GM21737 (cell line): ENCODE data around the gene DSCAML1.
"Not testable (repeated sequence)": the region's sequence is repeated elsewhere in the genome, so short reads cannot be mapped to it uniquely, and the experiment has no call there.

Experiments
- ATAC-seq: cut with Tn5 transposase; IDR thresholded peaks from one replicate; pipeline ENCODE4 v1.9.1; 2021; ENCODE audit warnings: mild to moderate bottlenecking, moderate library complexity; ENCODE audit not compliant: unreplicated experiment

The DSCAML1 gene

DNA sequence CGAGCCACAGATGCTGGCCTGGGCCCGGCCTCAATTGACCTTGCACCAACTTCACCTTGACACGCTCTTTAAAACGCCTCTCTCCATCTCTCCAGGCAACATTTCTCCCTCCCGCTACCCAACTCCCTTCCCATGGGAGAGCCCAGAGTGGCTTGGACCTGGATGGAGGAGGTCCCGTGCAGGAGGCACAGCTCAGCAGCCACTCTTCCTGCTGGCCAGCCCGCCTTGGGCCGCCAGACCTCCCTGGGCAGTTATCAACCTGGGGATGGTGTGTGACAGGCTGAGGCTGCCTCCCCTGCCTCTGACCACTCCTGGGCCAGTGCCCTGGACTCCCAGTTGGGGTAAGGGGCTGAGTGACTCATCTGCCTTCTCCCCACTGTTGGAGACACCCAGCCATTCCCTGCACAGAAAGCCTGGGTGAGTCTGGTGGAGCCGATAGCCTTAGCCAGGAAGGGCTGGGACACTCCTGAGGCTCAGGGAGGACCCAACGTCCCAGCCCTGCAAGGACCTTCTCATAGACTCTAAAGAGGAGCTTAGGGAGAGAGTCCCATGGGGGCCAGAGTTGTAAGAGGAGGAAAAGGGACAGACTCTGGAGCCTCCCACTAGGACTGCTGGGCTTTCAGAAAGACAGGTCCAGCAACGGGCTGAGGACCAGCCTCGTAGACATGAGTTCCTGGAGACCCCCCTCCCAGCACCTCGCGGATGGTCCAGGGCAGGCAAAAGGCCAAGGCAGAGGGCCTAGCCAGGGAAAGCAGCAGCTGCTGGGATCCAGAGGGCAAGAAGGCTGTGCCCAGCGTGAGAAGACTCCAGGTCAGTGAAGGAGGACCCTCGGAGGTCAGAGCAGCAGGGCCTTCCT is 337.7 kb downstream of the DSCAML1 start:
- ATAC-seq = no peak

DNA sequence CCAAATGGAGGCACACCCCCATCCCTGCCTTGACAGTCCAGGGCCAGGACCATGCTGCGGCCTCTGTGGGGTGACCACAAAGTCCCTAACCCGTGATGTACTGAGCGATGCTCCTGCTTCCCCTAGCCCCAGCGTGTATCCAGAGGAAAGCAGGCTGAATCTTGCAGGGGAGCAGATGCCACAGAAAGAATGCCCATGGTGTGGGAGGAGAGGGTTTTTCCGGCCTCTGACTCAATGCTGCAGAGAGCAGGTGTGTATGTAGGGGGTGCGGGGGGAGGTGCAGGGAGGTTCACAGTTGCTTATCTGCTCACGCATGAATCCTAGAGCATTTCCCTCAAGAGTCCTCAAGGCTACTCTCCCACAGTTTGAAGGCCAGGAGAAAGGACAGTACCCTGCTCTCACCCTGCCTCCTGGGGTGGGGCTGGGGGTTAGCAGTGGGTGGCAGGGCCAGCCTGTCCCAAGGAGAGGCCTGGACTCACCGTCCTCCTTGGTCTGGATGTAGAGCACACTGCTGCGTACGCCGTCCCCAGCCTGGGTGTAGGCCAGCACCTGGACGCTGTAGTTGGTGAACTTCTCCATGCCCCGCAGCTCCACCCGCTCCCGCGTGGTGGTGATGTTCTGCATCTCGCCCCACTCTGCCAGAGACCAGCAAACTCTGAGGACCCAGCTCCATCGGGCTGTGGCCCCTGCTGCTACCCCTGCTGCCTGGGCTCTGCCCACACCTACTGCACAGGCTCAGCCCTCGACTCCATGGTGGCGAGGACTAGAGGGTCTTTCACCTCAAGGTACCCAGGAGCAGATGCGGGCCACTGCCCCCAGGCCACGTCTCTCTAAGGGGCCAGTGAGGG is 338.5 kb downstream of the DSCAML1 start:
- no peak for ATAC-seq

DNA sequence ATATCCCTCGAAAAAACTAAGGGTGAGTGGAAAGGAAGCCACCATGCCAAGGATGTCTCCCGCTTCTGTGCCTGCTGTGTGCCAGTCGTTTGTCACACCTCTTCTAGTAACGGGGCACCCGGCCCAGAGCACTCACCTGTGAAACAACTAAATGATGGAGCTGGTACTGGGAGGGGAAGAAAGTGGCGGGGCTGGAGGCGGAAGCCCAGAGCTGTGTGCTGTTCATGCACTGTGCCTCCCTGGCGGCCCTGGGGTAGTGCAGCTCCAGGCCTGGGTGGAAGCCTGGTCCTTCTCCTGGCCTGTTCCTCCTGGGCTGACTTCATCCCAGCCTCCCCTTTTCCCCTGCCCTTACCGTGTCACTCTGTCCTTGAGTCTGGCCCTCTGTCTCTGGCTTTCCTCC is 339.2 kb downstream of the DSCAML1 start:
- ATAC-seq = no peak

DNA sequence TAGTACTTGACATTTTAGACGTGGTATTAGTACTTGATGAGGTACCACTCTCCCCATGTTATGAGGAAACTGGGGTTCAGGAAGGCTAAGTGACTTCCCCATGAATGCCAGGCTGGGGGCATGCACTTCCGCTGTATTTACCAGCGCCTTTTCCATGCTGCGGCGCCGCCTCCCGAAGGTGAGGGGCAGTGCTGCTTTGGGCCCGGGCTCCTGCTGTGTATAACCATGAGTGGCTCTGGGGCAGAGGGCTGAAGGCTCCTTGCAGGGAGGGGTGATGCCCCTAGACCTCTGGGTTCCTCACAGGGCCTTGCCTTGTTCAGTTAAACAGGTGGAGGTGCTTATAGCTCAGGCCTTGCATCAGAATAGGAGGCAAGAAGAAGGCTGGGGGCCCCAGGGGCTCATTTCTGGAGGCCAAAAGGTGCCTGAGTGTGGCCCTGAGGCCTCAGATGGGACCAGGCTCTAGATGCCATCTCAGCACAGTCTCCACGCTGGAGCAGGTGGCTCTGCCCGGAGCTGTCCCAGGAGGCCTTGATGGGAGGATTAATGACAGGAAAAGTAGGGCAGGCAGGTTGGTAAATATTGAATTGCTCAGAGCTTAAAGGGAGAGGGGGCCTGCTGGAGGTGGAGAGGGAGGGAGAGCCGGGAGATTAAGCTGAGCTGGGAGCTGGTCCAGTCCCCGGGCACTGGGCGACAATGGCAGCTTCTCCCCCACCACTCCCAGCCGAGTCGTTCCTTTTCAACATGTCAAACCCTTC is 339.8 kb downstream of the DSCAML1 start:
- ATAC-seq = no peak

DNA sequence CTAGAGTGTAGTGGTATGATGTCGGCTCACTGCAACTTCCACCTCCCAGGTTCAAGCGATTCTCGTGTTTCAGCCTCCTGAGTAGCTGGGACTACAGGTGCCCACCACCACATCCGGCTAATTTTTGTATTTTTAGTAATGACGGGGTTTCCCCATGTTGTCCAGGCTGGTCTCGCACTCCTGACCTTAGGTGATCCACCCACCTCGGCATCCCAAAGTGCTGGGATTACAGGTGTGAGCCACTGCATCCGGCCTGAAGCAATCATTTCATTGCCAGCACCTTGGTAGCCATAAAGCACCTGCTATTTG is 340.3 kb downstream of the DSCAML1 start:
- ATAC-seq = not testable (repeated sequence)

DNA sequence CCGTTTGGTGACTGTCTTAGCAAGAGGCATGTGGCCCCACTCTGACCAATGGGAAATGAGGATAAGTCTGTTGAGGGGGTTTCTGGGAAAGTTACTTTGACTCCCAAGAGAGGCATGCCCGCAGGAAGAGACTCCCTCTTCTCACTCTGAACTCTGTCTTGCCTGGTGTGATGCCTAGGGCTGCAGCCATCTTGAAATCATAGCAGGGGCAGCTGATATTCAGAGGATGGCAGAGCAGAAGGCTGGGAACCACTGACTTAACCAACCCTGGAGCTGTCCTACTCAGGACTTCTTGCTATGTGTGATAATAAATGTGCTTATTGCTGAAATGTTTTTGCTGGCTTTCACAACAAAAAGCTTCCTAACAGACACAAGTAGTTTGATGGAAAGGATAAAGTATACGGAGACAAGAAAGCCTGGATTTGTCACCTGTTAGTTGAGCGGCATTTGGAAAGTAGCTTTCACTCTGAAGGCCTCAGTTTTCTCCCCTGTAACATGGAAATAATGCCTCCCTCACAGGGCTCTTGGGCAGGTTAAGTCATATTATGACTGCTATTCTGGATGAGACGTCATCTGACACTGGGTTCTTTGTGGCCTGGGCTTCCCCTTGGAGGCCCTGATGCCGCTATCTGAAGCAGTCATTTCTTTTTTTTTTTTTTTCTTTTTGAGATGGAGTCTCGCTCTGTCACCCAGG is 340.8 kb downstream of the DSCAML1 start:
- peak; percentile 58 for ATAC-seq

DNA sequence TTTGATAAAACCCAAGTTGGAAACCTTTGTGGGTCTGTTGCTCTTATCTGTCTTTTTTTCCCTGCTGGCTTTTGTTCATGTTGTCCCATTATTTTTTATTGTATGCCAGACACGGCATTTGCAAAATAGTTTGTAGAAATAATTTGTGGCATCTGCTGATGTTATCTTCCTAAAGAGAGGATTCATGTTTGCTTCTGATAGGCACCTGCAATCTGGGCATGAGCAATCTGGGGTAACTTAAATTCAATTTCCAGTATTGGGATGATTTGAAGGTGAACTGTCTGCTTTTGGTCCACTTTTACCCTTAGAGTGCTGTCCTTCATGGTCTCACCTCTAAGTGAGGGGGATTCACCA is 342.5 kb downstream of the DSCAML1 start:
- ATAC-seq = no peak

DNA sequence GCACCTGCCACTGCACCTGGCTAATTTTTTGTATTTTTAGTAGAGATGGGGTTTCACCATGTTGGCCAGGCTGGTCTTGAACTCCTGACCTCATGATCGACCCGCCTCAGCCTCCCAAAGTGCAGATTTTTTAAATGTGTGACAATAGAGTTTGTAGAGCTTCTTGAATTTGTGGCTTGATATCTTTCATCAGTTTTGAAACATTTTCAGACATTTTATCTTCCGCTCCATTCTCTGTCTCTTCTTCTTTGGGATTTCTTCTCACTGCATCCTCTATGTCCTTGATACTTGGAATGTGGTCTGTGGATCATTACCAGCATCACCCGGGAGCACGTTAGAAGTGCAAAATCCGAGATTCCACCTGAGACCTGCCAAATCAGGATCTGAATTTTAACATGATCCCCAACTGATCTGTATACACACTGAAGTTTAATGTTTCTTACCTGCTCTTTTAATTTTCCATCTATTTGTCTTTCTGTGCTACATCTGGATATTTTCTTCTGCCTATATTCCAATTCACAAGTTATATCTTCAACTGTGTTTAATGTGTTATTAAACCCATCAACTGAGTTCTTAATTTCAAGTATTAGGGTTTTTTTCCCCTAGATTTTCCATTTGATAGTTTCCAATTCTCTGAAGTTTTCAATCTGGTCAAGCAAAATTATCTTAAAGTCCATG is 343.0 kb downstream of the DSCAML1 start:
- ATAC-seq = no peak

DNA sequence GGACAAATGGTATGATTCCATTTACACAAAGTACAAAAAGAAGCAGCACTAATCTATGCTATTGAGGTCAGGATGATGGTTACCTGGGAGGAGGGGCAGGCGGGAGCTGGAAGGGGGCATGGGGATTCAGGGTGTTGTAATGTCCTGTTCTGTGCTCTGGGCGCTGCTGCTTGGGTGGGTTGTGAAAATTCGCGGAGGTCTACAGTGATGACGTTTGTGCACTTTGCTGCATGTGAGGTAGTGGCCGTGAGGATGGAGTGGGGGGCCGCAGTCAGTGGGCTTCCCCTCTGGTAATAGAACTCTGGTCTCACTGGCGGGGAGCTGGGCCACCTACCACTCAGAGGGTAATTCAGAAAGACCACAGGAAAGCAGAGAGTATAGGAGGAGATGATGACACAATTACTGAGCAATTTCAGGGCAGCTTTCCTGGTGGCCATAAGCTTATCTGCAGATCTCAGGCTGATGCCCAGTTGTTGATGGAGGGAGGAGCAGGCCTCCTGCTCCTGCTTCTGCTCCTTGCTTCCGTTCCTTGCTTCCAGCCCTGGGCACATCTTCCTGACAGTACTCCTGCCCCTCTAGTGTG is 347.8 kb downstream of the DSCAML1 start:
- ATAC-seq = no peak

DNA sequence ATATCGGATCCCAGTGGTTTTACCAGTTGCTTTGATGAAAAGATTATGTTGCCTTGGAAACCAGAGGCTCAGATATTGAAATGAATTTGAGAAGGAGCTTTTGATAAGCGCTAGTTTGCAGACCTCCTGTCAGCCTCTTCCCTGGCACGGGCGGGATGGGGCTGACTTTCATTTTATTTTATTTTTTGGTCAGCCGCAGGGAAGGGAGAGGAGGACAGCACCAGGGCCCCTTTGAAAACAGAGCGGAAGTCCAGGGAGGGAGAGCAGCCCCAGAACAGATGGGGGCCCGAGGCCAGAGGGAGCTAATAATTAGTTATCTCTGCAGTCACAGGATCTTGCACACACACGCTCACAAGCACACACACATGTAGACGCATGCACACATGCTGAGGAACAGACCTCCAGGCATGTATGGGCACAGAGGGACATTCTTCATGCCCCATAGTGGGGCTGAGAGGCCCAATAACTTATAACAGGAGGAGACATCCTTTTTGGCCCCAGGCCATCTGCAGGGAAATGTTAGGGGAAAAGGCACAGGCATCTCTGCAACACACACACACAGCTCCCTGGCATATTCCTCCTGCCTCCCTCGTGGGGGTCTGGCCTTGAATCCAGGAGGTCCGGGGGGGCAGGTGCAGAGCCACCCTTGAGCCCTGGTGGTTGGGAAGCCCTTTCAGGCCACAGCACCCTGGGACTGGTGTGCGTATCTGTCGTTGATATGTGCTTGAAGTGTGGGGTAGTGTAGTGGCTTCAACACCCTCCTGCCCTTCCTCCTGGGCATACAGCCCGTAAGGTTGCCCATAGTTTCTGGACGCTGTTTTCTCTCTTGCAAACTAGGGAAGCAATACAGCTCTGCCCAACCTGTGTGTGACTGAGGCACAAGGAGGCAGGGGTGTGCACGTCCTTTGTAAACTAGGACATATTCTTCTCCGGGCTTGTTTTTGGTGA is 352.0 kb downstream of the DSCAML1 start:
- ATAC-seq = no peak

DNA sequence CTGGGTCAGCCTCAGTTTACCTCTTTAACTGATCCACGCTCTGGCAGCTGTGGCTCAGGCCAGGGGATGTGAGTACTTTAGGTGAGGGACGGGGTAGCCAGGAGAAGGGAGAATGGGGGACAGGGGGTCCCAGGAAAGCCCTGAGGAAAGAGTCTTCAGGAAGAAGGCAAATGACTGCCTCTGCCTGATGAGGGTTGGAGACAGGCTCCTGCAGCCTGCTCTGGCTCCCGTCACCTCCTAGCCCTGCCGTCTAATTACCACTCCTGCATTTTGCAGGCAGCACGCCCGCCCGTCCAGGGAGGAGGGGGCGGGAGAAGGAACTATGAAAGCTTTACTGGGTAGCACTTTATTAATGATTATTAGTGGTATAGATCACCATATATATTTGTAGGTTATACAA is 352.8 kb downstream of the DSCAML1 start:
- no peak for ATAC-seq

DNA sequence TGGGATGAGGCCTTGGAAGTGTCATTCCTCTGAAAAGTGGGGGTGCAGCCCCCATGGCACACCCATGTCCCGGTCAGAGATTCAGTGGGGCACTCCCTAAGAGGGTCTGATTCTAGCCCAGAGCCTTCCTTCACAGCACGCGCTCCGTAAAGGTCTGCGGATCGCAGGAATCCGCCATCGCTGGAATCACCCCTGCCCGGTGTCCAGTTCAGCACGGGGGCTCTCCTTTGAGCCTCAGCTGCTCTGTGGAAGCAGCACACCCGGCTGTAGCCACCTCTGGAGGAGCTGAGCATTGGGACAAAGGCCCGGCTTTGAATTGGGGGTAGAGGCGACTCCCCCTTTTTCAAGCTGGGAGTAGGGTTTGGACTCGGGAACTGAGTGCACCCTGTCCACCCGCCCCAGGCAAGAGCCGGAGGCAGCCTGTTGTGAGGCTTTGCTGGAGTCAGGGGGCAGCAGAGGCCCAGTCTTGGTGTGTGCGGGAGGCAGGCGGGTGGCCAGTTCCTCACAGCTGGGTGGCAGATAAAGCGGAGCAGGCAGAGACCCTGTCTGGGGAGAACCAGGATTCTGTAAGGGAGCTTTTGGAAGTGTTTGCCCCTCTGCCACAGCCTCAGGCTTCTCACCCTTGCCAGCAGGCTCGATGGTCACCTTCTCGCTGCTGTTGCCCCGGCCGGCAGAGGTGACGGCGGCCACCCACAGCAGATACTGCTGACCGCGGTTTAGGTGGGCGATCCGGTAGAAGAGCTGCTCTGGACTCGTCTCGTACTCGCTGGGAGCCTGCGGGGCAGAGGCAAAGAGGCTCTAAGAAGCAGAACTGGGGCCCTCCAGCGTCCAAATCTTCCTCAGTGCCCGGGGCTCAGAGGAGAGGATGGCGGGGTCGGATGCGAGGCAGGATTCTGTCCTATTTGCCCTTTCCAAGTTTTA is 353.5 kb downstream of the DSCAML1 start:
- no peak for ATAC-seq

DNA sequence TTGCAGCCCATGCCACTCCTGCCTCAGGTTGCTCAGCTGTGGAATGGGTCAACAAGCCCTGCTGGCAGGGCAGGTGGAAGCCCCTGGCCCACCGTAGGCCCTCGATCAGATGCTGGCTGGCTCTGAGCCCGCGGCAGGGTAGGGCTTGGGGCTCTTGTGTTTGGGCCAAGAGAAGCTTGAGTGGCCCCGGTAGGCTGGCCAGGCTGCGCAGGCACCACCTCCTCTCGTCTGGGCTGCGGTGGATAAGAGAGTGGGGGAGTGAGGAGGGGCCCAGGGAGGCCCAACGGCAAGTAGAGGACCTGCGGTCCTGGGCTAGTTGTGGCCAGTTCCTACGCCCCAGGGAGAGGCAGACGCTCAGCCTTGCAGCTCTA is 354.2 kb downstream of the DSCAML1 start:
- ATAC-seq = no peak

DNA sequence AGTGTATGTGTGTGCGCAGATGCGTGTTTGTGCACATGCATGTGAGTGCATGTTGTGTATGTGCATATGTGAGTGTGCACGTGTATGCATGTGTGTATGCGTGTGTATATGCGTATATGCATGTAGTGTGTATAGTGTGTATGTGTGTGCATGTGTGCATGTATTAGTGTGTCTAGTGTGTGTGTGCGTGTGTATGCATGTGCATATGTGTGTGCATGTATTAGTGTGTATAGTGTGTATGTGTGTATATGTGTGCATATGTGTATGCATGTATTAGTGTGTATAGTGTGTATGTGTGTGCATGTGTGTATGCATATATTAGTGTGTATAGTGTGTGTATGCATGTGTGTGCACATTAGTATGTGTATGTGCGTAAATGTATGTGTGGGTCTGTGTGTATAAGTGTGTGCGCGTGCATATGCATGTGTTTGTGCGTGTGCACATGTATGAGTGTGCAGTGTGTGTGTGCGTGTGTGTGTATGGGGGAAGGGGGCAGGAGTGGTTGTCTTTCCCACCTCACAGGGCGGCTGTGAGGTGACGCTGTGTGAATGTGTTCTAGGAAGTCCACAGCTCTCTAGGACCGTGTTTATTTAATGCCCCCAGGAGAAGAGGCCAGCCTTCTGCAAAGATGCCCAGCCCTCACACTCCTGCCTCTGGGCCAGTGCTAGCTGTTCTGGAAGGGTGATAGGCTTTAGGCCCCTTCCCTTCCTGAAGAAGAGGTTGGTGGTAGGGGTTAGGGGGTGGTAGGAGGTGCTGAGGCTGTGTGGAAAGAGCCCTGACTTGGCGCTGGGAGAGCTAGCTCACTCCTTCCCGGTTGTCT is 354.8 kb downstream of the DSCAML1 start:
- no peak for ATAC-seq

DNA sequence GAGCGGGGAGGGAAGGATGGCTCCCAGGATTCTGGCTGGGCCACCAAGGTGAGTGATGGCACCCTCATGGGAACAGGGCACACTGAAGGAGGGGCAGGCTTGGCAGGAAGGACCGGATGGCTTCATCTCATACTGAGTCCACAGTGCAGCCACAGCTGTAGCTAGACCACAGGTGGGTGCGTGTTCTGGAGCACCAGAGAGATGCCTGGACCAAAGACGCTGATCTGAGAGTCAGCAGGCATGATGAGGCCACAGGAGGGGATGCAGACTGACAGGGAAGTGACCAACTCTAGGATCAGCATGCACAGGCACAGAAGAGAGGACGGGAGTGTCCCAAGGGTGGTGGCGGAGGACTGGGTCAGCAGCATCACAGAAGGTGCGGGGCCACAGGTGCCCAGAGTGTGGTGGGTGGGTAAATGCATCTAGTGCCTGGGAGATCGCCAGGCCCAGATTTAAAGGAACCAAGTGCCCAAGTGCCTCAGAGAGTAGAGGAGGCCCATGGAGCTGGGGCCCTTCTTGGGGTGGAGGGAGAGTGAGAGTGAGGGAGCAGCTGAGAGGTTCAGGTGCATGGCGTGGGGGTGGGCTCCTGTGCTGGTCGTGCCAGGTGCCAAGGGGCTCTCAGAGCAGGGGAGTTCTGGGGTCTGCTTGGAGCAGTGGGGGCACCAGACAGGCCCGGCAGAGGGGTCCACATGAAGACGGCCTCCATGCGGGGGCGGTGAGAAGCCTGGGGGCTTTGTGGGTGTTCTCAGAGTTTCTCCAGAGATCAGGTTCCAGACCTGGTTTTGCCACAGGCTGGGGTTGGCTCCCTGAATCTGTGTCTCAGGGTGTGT is 355.7 kb downstream of the DSCAML1 start:
- no peak for ATAC-seq

DNA sequence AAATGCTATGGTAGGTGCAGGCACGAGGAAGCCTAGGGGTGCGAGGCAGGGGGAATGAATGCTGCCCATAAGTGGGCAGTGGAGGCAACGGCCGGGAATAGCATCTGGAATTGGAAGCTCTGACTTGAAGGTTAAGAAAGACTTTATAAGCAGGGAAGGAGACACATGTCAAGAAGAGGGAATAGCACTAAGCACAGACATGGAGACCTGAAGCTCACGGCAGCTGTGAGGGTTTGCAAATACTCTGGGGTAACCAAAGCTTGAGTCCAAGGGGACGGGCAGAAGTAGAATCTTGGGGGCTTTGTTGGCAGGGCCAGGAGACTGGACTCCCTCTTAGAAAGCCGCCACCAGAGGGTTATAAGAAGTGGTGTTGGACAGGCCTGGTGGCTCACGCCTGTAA is 356.8 kb downstream of the DSCAML1 start:
- no peak for ATAC-seq
